Osteoblast (primary cell): ENCODE data around the gene TFPI2. TPM values are rescaled to one million over a fixed set of nuclear protein-coding genes. Genes with fewer than 3 reads are reported as not detected.
"Not testable (repeated sequence)": the region's sequence is repeated elsewhere in the genome, so short reads cannot be mapped to it uniquely, and the experiment has no call there.

ENCODE experiments used
- DNase-seq: peaks from one replicate; pipeline ENCODE4 v3.0.0; 2011; ENCODE audit warnings: low spot score, mixed read lengths; ENCODE audit not compliant: insufficient read length; ENCODE audit errors: missing footprints
- H2AFZ ChIP-seq: 2 replicates; pipeline ENCODE4 v1.6.0; 2011; ENCODE audit warnings: mild to moderate bottlenecking, low read length
- H3K27ac ChIP-seq: 2 replicates; pipeline ENCODE4 v1.5.1; 2011; ENCODE audit warnings: mild to moderate bottlenecking, low read depth, low read length, moderate library complexity
- H3K27me3 ChIP-seq: 2 replicates; pipeline ENCODE4 v1.6.0; 2012; ENCODE audit warnings: mild to moderate bottlenecking, control low read depth, inconsistent platforms, low read length, moderate library complexity; ENCODE audit not compliant: insufficient read depth
- H3K36me3 ChIP-seq: 2 replicates; pipeline ENCODE4 v1.5.1; 2011; ENCODE audit warnings: mild to moderate bottlenecking, low read length, control low read depth, moderate library complexity; ENCODE audit not compliant: insufficient read depth
- H3K4me1 ChIP-seq: 2 replicates; pipeline ENCODE4 v1.5.1; 2011; ENCODE audit warnings: mild to moderate bottlenecking, low read length, control low read depth, moderate library complexity; ENCODE audit not compliant: insufficient read depth
- H3K4me2 ChIP-seq: 2 replicates; pipeline ENCODE4 v1.6.0; 2011; ENCODE audit warnings: mild to moderate bottlenecking, low read length; ENCODE audit not compliant: insufficient read depth
- H3K4me3 ChIP-seq: fragments of 200-600 bp; sonication (generic); 3 replicates; pipeline ENCODE4 v1.5.1; 2012; ENCODE audit warnings: mild to moderate bottlenecking, low read length, inconsistent platforms; ENCODE audit not compliant: insufficient read depth
- H3K79me2 ChIP-seq: 2 replicates; pipeline ENCODE4 v1.6.0; 2012; ENCODE audit warnings: mild to moderate bottlenecking, low read length, control low read depth, inconsistent platforms; ENCODE audit not compliant: insufficient read depth
- H3K9me3 ChIP-seq: 2 replicates; pipeline ENCODE4 v1.5.1; 2011; ENCODE audit warnings: low read depth, low read length, control low read depth
- H4K20me1 ChIP-seq: 2 replicates; pipeline ENCODE4 v1.6.0; 2012; ENCODE audit warnings: mild to moderate bottlenecking, low read length, control low read depth; ENCODE audit not compliant: insufficient read depth
- total RNA-seq: library from RNA; depleted of rRNA; stranded (reverse); fragments of >200 nt; gene quantifications from 2 replicates; pipeline ENCODE4 v1.2.3, GENCODE V29; 2012
- TF ChIP-seq, protein P1 (sequence below): IDR thresholded peaks from 2 replicates; pipeline ENCODE4 v1.5.1; 2011; ENCODE audit warnings: mild to moderate bottlenecking, low read depth, low read length, moderate library complexity; ENCODE audit errors: extremely low read depth

Gene TFPI2
- total RNA-seq, 1 donor: 8.7 TPM

DNA sequence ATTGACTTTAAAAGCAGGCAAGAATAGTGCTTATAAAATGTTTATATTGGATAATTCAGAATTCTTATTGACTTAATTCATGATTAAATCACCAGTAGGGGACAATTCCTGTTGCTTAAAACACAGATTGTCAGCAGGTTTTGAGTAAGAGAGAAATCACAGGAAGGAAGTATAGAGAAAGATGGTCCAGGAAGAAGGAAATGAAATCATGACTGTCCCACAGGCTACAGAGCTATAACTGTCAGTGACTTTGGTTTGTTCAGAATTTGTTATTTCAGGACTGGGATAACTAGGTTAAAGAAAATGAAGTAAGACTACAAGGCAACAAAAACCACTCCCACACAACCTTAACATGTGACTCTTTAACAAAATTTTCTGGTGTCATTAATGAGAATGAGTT, 22.6 kb upstream of the TFPI2 start:
- Histone ChIP-seq H3K9me3 (no peaks in the 10 kb centered on the region), H3K27ac (no peak overlapping the region), H3K4me3 (no peak overlapping the region), H3K36me3 (no peaks in the 10 kb centered on the region), H3K27me3 (no peaks in the 10 kb centered on the region), H3K4me2 (no peak overlapping the region), H3K79me2 (no peaks in the 10 kb centered on the region), H4K20me1 (no peaks in the 10 kb centered on the region), H2AFZ (no peak overlapping the region), H3K4me1 (peaks cover 5% of the 10 kb centered on the region)
- DNase-seq: no peak
- TF ChIP-seq, protein P1, sequence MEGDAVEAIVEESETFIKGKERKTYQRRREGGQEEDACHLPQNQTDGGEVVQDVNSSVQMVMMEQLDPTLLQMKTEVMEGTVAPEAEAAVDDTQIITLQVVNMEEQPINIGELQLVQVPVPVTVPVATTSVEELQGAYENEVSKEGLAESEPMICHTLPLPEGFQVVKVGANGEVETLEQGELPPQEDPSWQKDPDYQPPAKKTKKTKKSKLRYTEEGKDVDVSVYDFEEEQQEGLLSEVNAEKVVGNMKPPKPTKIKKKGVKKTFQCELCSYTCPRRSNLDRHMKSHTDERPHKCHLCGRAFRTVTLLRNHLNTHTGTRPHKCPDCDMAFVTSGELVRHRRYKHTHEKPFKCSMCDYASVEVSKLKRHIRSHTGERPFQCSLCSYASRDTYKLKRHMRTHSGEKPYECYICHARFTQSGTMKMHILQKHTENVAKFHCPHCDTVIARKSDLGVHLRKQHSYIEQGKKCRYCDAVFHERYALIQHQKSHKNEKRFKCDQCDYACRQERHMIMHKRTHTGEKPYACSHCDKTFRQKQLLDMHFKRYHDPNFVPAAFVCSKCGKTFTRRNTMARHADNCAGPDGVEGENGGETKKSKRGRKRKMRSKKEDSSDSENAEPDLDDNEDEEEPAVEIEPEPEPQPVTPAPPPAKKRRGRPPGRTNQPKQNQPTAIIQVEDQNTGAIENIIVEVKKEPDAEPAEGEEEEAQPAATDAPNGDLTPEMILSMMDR: no peak

DNA sequence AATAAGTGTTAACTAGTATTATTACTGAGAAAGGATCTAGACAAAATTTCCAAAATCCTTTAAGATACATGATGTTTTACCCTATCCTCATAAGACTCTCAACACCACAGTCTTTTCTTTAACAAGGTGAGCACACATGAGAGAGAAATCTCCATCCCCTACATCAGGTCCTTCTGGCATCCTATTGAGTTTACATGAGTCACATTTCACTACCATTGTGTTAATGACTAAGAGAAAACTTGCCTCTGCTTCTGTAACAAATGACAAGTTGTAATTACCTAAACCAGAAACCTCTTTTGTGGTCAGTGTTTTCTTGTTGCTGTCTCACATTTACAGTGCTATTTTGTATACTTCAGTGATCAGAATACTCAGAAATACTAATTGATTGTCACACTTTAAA, 21.1 kb upstream of the TFPI2 start:
- not testable (repeated sequence) for H3K9me3 ChIP-seq, H3K79me2 ChIP-seq, H3K27me3 ChIP-seq, DNase-seq, H3K36me3 ChIP-seq, H2AFZ ChIP-seq, H3K4me1 ChIP-seq, H3K27ac ChIP-seq, H4K20me1 ChIP-seq, H3K4me3 ChIP-seq, H3K4me2 ChIP-seq

DNA sequence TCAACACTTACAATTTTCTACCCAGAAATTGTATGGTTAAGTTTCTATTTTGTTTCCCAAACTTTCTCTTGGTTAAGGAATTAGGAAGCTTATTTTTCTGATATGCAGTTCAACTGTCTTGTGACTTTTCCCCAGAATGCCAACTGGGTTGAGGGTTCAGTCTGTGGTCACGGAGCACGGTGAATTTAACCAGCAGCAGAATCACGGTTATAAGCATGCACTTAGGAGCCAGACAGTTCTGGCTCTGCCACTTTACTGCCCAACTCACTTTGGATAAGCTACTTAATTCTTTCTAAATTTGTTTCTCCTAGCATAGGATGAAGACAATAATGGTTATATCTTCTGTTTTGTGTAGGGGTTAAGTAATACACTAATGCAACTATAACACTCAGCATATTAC, 20.7 kb upstream of the TFPI2 start:
- H3K4me2 ChIP-seq, H4K20me1 ChIP-seq, H3K36me3 ChIP-seq, H2AFZ ChIP-seq, H3K4me1 ChIP-seq, H3K9me3 ChIP-seq, H3K4me3 ChIP-seq, H3K79me2 ChIP-seq, H3K27ac ChIP-seq, H3K27me3 ChIP-seq, DNase-seq: not testable (repeated sequence)

DNA sequence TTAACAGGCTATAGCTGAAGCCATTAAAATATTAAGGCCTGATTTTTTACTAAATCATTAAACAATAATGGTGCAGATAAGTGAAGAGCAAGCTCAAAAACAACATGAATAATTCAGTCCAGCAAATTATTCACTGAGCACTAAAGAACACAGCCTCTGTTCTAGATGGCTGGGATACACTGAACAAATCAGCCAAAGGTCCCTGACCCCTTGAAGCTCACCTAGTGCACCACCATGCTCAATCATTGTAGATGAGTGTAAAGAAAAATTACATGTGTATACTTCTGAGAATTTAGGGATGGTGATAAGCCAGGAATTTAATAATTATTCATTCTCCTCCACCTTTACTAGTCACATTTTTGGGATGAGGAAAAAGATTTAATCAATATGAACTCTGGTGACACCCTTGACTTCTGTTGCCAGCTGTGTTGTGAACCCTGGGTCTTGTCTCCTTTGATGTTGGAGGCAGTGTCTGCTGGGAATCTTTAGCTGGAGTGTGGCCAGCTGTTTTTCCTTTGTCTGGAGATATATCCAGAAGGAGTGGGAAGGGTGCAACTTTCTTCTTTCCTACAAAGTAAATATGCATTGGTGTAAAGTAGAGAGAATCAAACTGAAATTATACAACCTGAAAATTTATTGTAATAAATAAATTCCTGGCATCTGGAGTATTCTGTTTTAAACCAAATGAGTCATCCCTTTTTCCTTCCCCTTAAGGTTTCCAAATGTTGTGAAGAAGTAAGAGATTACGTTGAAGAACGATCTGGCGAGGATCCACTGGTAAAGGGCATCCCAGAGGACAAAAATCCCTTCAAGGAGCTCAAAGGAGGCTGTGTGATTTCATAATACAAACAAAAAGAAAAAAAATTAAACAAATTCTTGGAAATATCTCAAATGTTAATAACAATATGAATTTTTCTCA, 19.8 kb upstream of the TFPI2 start:
- no peak overlapping the region for H3K4me2 ChIP-seq
- no peak overlapping the region for H2AFZ ChIP-seq
- peaks cover 5% of the 10 kb centered on the region for H3K4me1 ChIP-seq
- no peaks in the 10 kb centered on the region for H4K20me1 ChIP-seq
- H3K4me3 ChIP-seq: no peak overlapping the region
- DNase-seq: no peak
- TF ChIP-seq, protein P1: no peak
- no peaks in the 10 kb centered on the region for H3K27me3 ChIP-seq
- no peaks in the 10 kb centered on the region for H3K9me3 ChIP-seq
- no peaks in the 10 kb centered on the region for H3K36me3 ChIP-seq
- H3K27ac ChIP-seq: no peak overlapping the region
- H3K79me2 ChIP-seq: no peaks in the 10 kb centered on the region

DNA sequence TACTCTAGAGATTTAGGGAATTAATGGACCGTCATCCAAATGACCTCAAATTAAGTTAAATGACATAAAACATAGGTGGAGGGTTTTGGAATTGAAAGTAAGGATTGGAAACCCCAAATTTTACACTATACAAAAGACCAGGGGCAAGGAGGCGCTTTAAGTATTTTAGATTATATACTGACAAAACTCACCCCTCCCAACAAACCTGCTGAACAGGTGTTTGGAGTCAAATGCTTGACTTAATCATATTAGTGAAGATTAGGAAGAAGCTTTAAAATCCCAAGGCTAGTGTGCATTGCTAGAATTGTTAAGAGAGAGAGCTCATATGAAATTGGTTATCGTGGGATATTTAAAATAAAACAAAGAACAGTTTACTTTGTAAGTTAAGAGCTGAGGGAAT, 15.7 kb upstream of the TFPI2 start, which contains the start of gene GNGT1:
TSS of gene GNGT1 (plus strand) at position 301 of the 400 bp plus-strand sequence. CDS start 180 bp downstream, outside the sequence.
- H3K79me2 ChIP-seq: no peaks in the 10 kb centered on the region
- TF ChIP-seq, protein P1: no peak
- H3K4me2 ChIP-seq: no peak within 1 kb of the TSS
- H3K4me1 ChIP-seq: peaks cover 7% of the 10 kb centered on the region
- no peak within 1 kb of the TSS for H2AFZ ChIP-seq
- H3K27ac ChIP-seq: no peak within 1 kb of the TSS
- no peaks in the 10 kb centered on the region for H3K9me3 ChIP-seq
- no peaks in the 10 kb centered on the region for H3K27me3 ChIP-seq
- no peak for DNase-seq
- no peak within 1 kb of the TSS for H3K4me3 ChIP-seq
- no peaks in the 10 kb centered on the region for H4K20me1 ChIP-seq
- no peaks in the 10 kb centered on the region for H3K36me3 ChIP-seq
